Right lung (tissue), 10 donors: Measurements from ENCODE around the gene LRIT2. TPM values are rescaled to one million over a fixed set of nuclear protein-coding genes. Genes with fewer than 3 reads are reported as not detected.
A peak's percentile ranks its signal among the peaks of the same experiment; 100 is the strongest.

ENCODE experiments used
- DNase-seq, 2 donors: peaks; one replicate each; pipeline ENCODE4 v3.0.0-alpha.2; 2013
- long read RNA-seq, 8 donors: transcript quantifications; one replicate each; lab custom pipeline, GENCODE V29; 2026
- polyA plus RNA-seq, 5 donors: library from polyadenylated mRNA; unstranded; fragments of 120-200 nt; gene quantifications; one replicate each; pipeline versions ENCODE4 v1.2.1 to v1.2.3, GENCODE V29; 2013; ENCODE audit warnings: inconsistent platforms in 1 of 5, low replicate concordance in 1 of 5; ENCODE audit not compliant: insufficient read length in 5 of 5, insufficient read depth in 1 of 5

Gene LRIT2, protein sequence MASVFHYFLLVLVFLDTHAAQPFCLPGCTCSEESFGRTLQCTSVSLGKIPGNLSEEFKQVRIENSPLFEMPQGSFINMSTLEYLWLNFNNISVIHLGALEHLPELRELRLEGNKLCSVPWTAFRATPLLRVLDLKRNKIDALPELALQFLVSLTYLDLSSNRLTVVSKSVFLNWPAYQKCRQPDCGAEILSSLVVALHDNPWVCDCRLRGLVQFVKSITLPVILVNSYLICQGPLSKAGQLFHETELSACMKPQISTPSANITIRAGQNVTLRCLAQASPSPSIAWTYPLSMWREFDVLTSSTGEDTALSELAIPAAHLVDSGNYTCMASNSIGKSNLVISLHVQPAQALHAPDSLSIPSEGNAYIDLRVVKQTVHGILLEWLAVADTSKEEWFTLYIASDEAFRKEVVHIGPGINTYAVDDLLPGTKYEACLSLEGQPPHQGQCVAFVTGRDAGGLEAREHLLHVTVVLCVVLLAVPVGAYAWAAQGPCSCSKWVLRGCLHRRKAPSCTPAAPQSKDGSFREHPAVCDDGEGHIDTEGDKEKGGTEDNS
- polyA plus RNA-seq = not detected
- long read RNA-seq, donor 1 = 0 reads
- long read RNA-seq, donor 2 = 0 reads
- long read RNA-seq, donor 3 = 0 reads
- long read RNA-seq, donor 4 = 0 reads
- long read RNA-seq, donor 5 = 0 reads
- long read RNA-seq, donor 6 = 0 reads
- long read RNA-seq, donor 7 = 0 reads
- long read RNA-seq, donor 8 = 0 reads

DNA sequence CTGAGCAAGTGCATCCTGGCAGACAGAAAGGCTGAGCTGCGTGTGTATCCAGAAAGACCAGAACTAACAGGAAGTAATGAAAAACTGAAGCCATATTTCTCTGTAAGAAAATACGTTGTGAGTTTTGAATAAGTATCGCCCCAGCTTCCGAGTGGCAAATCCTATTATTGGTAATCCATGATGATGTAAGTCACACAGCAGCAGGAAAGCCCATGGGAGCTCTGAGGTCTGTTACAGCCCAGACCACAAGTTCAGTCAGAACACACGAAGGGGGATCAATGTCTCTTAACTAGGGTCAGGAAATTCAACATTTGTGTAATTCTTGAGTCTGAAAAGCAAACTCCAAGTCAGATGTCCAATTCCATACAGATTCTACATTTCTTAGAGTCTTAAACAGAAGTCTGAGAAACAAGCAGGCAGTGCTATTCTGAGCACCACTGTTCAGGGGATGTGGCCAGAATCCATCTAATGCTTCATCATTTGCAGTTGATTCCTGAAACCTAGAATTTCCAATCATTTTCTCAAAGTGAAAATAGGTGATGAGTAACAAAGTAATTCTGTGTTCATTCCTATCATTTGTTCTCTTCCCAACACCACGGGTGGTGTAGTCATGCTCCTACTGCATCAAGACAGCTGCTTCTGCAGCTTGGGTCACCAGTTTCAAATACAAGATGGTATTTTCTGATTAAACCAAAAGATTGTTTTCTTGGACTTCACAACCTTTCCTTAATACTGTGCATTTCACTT, at the start of gene LRIT2:
Gene LRIT2, minus strand, starts transcription at position 118 of the 747 bp plus-strand sequence. Its CDS starts 24 bp downstream, at position 94.
- no peak for DNase-seq

GRCh38 chr10:84270708-84271107, 45.4 kb upstream of the LRIT2 start:
- no peak for DNase-seq

DNA sequence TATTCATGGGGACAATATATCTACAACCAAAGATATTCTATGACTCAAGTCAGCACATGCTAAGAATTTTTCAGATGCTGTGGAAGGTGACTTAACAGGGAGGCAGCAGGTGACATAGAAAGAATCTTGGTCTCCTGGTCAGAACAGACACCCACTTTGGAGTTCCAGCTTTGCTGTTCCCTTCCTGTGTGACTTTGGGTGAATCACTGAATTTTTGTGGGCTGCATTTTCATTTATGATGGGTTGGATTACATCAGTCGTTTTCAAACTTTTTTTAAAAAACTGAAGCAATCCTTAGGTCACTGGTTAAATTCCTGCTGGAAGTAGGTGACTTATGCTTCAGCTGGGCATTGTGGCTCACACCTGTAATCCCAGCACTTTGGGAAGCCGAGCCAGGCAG, 44.4 kb upstream of the LRIT2 start:
- DNase-seq = no peak

- DNase-seq = no peak
Measured at GRCh38 chr10:84269162-84269561, 43.8 kb upstream of the LRIT2 start.

- no peak for DNase-seq
Measured at GRCh38 chr10:84267503-84268126, 42.3 kb upstream of the LRIT2 start.

GRCh38 chr10:84265418-84265817, 40.1 kb upstream of the LRIT2 start:
- no peak for DNase-seq

- peak; percentile 39 to 48 for DNase-seq
Measured at GRCh38 chr10:84264611-84265141, 39.3 kb upstream of the LRIT2 start.

DNA sequence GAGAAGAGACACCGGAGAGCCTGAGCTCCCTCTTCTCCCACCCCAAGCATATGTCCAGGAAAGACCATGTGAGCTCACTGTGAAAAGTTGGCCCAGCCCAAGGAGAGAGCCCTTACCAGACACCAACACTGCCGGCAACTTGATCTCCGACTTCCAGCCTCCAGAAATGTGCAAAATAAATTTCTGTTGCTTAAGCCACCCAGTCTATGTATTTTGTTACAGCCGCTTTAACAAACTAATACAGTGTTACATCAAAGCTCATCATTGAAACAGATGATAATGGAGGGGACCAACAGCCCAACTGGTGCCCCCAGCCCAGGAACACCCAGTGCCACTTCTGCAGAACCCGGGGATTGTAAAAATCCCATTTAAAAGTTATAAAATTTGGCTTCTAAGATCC, 38.4 kb upstream of the LRIT2 start:
- no peak for DNase-seq

DNA sequence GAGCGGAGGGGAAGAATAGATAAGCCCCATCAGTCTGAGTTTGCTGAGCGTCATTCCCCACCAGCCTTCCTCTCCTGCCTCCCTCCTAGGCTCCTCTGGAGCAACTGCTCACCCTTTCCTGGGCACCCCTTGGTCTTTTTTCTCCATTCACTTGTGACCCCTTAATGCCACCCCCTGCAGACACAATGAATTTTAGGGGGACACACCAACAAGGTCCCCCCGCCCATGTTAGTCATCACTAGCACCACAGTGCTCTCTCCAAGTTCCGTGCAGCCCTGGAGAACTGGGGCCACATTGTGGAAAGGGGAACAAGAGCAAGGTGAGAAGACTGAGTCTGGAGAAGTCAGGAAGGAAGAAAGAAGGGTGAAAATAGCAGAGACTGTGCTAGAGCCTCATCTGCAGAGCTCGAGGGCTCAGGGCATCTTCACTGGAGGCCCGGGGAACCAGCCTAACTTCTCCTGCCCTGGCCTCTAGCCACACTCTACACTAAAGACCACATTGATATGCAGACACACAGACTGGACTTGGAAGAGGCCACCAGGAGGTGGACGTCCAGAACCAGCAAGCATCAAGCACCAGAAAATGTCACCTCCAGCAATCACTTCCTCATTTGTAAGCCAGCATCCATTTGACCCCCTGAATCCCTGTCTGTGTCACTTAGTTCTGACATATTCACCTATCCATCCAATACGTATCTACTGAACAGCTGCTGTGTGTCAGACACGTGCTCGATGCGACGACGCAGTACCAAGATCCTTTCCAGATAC, 37.0 kb upstream of the LRIT2 start:
- no peak for DNase-seq

DNA sequence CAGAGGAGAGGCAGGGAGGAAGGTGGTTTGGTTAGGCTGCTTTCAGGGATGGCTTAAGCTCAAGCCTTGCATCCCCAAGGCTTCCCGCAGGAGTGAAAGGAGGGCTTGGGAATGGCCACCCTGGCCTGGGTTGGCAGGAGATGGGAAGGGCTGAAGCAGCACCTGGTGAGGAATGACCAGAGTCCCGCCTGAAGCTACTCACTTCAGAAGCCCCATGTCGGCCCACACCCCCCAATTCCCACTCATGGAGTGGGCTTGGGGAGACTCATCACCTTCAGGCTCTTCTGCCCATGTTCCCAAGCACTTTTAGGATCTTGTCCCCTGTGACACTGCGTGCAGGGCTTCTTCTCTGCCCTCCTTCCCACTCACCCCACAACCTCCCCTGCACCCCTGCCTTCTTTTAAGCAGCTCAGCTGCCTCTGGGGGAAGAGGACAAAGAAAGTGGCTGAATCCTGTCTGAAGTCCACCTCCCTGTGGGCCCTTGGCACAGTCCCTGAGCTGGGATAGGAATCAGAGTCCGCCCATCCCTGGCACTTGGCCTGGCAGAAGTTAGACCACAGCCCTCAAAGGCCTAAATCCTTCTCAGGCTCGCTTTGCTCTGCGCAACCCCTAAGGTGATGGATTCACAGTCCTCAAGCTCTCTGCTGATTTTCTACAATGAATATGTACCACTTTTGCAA, 36.0 kb upstream of the LRIT2 start:
- DNase-seq = no peak

GRCh38 chr10:84258034-84258695, 32.8 kb upstream of the LRIT2 start:
- DNase-seq = no peak

DNA sequence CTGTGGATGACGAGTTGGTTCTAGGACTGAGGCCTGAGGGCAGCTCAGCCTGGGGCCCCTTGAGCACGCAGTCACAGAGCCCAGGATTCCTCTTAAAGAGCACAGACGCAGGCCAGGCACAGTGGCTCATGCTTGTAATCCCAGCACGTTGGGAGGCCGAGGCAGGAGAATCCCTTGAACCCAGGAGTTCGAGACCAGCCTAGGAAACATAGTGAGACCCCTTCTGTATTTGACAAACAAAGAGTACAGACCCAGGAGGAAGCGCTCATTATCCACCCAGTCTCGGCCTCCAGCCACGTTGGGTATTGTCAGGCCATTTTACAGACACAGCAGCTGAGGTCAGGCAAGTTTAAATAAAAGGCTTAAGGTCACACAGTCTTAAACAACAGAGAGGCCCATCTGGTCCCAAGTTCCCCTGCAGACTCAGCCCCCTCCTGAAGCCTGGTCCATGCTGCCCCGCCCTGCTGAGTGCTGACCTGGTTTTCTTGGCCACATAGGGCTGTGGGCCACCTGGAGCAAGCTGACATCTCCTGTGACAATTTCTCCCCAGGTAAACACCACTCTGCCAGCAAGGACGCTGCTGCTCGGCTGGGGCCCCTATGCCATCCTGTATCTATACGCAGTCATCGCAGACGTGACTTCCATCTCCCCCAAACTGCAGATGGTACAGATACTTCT, 32.1 kb upstream of the LRIT2 start:
- no peak for DNase-seq

DNA sequence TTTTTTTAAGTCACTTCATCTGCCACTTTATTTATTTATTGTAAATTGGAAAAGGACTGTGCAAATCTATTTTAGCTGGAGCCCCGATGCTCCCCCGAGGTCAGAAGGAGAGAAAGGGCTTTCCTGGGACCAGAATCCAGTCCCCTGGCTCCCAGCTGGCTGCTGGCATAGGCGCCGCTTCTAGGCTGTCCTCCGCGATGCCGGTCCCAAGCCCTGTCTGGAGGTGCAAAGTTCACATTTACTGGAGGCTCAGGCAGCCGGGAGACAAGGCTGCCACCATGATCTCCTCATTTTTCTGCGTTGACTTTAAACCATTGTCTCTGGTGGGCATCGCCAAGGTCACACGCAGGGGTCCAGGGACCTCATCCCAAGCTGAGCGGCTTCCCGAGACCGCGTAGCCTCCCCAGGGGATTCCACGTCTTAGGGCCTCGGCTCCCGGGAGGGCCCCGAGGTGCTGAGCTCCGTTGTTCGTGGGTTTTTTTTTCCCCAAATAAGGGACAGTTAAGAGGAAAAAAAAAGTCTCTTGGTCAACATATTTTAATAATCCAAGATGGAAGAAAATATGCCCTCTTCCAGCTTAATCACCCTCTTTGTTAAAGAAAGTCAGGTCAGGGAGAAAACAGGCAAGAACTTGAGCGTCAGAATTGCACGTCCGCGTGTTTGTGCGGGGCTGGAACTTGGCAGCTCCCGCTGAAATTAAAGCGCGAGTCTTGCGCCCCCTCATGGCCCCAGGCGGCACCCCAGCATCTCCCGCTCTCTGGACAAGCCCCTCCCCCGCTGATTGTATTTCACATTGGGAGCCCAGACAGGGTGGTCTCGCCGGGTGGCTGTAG, 31.4 kb upstream of the LRIT2 start:
- DNase-seq = peak; percentile 16 to 47

- no peak for DNase-seq
Measured at GRCh38 chr10:84254552-84255478, 29.5 kb upstream of the LRIT2 start.

GRCh38 chr10:84248794-84249193, 23.4 kb upstream of the LRIT2 start:
- DNase-seq = no peak

DNA sequence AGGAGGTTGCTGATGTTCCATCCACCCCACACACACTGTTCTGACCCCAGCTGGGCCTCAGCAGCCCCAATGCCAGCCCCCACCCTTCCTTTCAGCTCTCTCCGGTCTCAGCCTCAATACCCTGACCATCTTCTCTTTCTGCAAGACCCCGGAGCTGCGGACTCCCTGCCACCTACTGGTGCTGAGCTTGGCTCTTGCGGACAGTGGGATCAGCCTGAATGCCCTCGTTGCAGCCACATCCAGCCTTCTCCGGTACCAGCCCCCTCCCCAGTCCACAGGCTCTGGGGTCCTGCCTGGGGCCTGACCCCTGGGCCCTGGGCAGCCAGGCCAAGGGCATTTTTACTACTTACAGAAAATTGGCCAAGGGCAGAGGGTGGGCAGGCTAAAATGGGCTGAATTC, 22.2 kb upstream of the LRIT2 start:
- DNase-seq = no peak
